NT2/D1 (cell line): ENCODE measurements around the gene SMIM22.

ENCODE experiments used
- SUZ12 ChIP-seq: IDR thresholded peaks from 2 replicates; pipeline ENCODE4 v1.6.1; 2011; ENCODE audit not compliant: insufficient read length, insufficient read depth; ENCODE audit errors: extremely low read depth
- ZNF274 ChIP-seq: IDR thresholded peaks from 2 replicates; pipeline ENCODE4 v1.6.1; 2011; ENCODE audit warnings: mild to moderate bottlenecking, low read depth, low read length

DNA sequence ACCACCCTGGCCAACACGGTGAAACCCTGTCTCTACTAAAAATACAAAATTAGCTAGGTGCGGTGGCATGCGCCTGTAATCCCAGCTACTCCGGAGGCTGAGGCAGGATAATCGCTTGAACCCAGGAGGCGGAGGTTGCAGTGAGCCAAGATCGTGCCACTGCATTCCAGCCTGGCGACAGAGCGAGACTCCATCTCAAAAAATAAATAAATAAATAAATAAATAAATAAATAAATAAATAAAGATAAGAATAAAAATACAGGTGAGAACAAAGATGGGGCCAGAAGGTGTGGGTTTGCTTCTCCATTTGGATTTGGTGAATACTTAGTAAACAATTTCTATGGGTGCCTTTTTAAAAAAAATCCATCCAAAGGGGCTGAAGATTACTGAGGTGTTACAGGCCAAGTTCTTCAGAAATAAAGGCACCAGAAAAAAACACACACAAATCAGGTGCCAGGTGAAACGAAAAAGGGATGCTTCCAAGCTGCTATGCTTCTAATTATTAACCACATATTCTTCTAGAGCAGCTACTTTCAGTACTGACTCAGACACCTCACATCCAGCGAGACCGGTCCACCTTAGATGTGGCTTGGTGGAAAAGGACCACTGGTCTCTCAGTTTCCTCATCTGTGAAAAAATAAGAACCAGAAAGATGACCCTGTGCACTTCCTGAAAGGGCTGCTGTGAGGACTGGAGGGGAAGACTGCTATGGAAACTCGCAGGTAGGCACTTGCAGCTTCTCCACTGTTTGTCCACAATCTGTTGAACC is 42.7 kb downstream of the SMIM22 start:
- TF ChIP-seq SUZ12 (no peak), ZNF274 (no peak)
